Stimulated activated naive CD4-positive, alpha-beta T cell (primary cell): ENCODE results near the gene ACRBP.
A peak's percentile ranks its signal among the peaks of the same experiment; 100 is the strongest.

ENCODE experiments used
- DNase-seq, 6 experiments: peaks; one replicate each; lab custom pipeline; 2025; lab: John Stamatoyannopoulos, UW

ACRBP gene

GRCh38 chr12:6647083-6647604 lies at the start of gene ACRBP:
ACRBP (minus strand) TSS chr12:6647432; CDS start chr12:6647366, 66 bp downstream.
- DNase-seq: peak in 3 of 6 experiments; percentile 13 to 26 (median 13)

GRCh38 chr12:6695313-6696045 lies 48.2 kb upstream of the ACRBP start:
- DNase-seq: no peak

GRCh38 chr12:6694701-6695100 lies 47.5 kb upstream of the ACRBP start:
- DNase-seq: no peak

GRCh38 chr12:6693832-6694355 lies 46.7 kb upstream of the ACRBP start:
- no peak for DNase-seq

- no peak for DNase-seq
These were observed 45.7 kb upstream of the ACRBP start for GRCh38 chr12:6692888-6693287.

GRCh38 chr12:6691473-6691872 lies 44.2 kb upstream of the ACRBP start:
- DNase-seq: no peak

GRCh38 chr12:6688999-6689882 lies 42.0 kb upstream of the ACRBP start, which contains the start of gene ZNF384:
ZNF384 (minus strand) TSS chr12:6689375; CDS start chr12:6679520, 9,855 bp downstream.
- DNase-seq: peak; percentile 94 to 99 (median 98)

- DNase-seq: peak in 3 of 6 experiments; percentile 34 to 50 (median 49)
These were observed 41.3 kb upstream of the ACRBP start for GRCh38 chr12:6688543-6688998.

GRCh38 chr12:6685814-6686213 lies 38.6 kb upstream of the ACRBP start:
- DNase-seq: no peak

GRCh38 chr12:6684609-6685008 lies 37.4 kb upstream of the ACRBP start:
- peak in 5 of 6 experiments; percentile 21 to 66 (median 39) for DNase-seq

- DNase-seq: no peak
These were observed 29.7 kb upstream of the ACRBP start for GRCh38 chr12:6676962-6677361.

- DNase-seq: no peak
These were observed 24.9 kb upstream of the ACRBP start for GRCh38 chr12:6672143-6672542.

- no peak for DNase-seq
These were observed 20.5 kb upstream of the ACRBP start for GRCh38 chr12:6667559-6668210.

GRCh38 chr12:6666211-6666610 lies 19.0 kb upstream of the ACRBP start:
- no peak for DNase-seq

- no peak for DNase-seq
These were observed 17.7 kb upstream of the ACRBP start for GRCh38 chr12:6664902-6665301.

- DNase-seq: peak; percentile 88 to 98 (median 96)
These were observed 15.9 kb upstream of the ACRBP start, which contains the start of gene ING4 for GRCh38 chr12:6662906-6663742. ING4 (minus strand) TSS chr12:6663119; CDS start chr12:6663101, 18 bp downstream.

- peak in 1 of 6 experiments; percentile 74 for DNase-seq
These were observed 15.3 kb upstream of the ACRBP start for GRCh38 chr12:6662602-6662905.

- DNase-seq: no peak
These were observed 6.8 kb upstream of the ACRBP start for GRCh38 chr12:6653987-6654386.

GRCh38 chr12:6653342-6653741 lies 6.1 kb upstream of the ACRBP start:
- no peak for DNase-seq

GRCh38 chr12:6652391-6652790 lies 5.2 kb upstream of the ACRBP start:
- no peak for DNase-seq

GRCh38 chr12:6650832-6651231 lies 3.6 kb upstream of the ACRBP start:
- no peak for DNase-seq
